ENCODE measurements around the gene KCNH1. TPM values are rescaled to one million over a fixed set of nuclear protein-coding genes. Genes with fewer than 3 reads are reported as not detected.
A peak's percentile ranks its signal among the peaks of the same experiment; 100 is the strongest.

KCNH1 gene
- total and polyA plus RNA-seq, 9 of the 15 experiments (the other 6 are each of a cell fraction or from before 2014, with no cell fraction given): not detected

DNA sequence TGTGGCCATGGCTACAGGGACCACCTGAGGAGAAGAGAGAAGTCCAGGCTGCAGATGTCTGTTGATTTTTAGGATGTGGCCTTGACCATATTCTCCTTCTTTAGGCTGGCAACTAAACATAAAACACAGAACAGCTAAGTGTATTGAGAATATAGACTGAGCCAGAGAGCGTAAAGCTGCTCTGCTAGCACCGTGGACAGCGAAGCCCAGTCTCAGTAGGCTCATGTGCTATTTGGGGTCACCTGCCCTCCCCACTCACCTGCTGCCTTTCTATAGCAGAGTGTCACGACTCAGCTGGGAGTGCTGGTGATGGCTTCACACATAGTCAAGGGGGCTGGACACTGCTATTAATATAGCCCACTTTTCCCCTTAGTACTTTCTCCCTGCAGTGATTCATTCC, 278.5 kb downstream of the KCNH1 start:
- H3K9me1 ChIP-seq (ENCODE audit: control insufficient read depth, insufficient read depth, low read length): no peaks in the 10 kb centered on the region
- TF ChIP-seq, protein P1, sequence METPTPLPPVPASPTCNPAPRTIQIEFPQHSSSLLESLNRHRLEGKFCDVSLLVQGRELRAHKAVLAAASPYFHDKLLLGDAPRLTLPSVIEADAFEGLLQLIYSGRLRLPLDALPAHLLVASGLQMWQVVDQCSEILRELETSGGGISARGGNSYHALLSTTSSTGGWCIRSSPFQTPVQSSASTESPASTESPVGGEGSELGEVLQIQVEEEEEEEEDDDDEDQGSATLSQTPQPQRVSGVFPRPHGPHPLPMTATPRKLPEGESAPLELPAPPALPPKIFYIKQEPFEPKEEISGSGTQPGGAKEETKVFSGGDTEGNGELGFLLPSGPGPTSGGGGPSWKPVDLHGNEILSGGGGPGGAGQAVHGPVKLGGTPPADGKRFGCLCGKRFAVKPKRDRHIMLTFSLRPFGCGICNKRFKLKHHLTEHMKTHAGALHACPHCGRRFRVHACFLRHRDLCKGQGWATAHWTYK (CRISPR knock-in tag; IDR thresholded peaks at IDR 0.05): no peak
- peak; percentile 50 for TF ChIP-seq REST (IDR thresholded peaks at IDR 0.05; ENCODE audit: borderline replicate concordance)
- no peak for TF ChIP-seq REST (CRISPR knock-in tag; IDR thresholded peaks at IDR 0.05; ENCODE audit: low read depth)
- no peak for FAIRE-seq
- no peak overlapping the region for H3K9ac ChIP-seq (ENCODE audit: insufficient read depth in 1 of 2, low read depth in 2 of 2, low read length in 2 of 2)
- H4K20me1 ChIP-seq (replicated peaks; ENCODE audit: control insufficient read depth, insufficient read depth, low read length): no peaks in the 10 kb centered on the region
- no peak for ATAC-seq
- no peak overlapping the region for H3K27ac ChIP-seq (ENCODE audit: extremely low read depth, low read depth, low read length)
- H3K4me3 ChIP-seq: no peak overlapping the region
- no peaks in the 10 kb centered on the region for H3K4me1 ChIP-seq (replicated peaks in 1 of 2; ENCODE audit: control insufficient read depth in 2 of 2, insufficient read depth in 2 of 2, low read length in 2 of 2)
- H3K27me3 ChIP-seq (ENCODE audit: control insufficient read depth in 2 of 2, insufficient read depth in 2 of 2, low read length in 2 of 2): no peaks in the 10 kb centered on the region
- no TSS peak for BruUV-seq (replicated peaks)
- no peak overlapping the region for H2AFZ ChIP-seq (ENCODE audit: low read depth, low read length)
- no peaks in the 10 kb centered on the region for H3K79me2 ChIP-seq (ENCODE audit: control insufficient read depth, insufficient read depth, low read length)
- no peaks in the 10 kb centered on the region for H3K36me3 ChIP-seq (ENCODE audit: control insufficient read depth, insufficient read depth, low read length)
- no peaks in the 10 kb centered on the region for H3K9me3 ChIP-seq (replicated peaks; ENCODE audit: control insufficient read depth, insufficient read depth, low read depth, low read length)
- no peak for DNase-seq (ENCODE audit: extremely low read depth in 1 of 4, low spot score in 3 of 4)
- ChIA-PET POLR2A (interaction anchor here (0.5 to 1.5 kb wide), 3 partner anchors 9 to 527 kb away, joined by 3 to 5 read pairs (median 3); no protein-coding TSS in a partner anchor), CTCF (ENCODE audit: low intra/inter-chr PET ratio) (no interaction called here)
- in situ Hi-C loops (cut with MboI): no loop called here
- intact Hi-C loops (cut with micrococcal nuclease): no loop called here
- H3K4me2 ChIP-seq (ENCODE audit: insufficient read depth, low read length): no peak overlapping the region
- 0% methylated on average over 4 of the region's 4 CpGs for WGBS (ENCODE audit: insufficient coverage, low coverage, missing lambda C conversion rate)
